Stimulated activated CD8-positive, alpha-beta memory T cell treated with anti-CD3 and anti-CD28 coated beads, Interleukin-4, amount 100 ng/mL, for 24 hours (primary cell): ENCODE data around the gene PAK5.

ENCODE experiments used
- DNase-seq: peaks from one replicate; pipeline ENCODE4 v3.0.0-alpha.2; 2020; ENCODE audit warnings: low read depth

The PAK5 gene

DNA sequence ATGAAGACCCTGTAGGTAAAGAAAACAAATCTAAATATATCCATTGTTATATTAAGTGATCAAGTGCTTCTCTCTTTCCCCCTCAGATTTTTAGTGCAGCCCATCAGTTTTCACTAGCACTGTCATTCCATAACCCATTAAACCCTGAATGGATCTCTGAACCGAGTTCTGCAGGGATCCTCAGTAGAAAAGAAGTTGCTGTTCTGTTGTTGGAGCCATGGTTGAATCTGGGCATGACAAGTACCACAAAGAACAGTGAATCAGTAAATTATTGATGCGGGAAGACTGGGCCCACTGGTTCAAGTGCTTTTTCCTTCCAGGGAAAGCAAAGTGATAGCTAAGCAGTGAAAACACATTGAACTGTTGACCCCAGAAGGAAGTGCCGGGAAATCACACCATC is 264.1 kb downstream of the PAK5 start:
- DNase-seq, result no peak

DNA sequence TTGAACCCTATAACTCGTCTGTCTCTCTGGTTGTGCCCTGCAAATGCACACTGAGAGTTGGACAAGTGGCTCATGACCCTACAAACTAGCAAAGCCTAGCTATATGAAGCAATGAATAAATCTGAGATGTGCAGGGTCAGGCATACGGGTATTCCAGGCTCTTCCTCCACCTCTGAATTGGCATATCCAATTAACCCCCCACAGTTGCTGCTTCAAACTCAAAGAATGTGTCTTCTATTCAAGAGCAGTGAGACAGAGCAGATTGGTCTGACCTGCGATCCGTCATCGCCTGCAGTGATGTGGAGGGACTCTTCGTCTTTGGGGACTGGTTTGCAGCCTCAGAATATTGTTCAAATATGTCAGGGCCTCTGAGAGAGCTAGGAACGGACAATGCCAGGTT is 264.7 kb downstream of the PAK5 start:
- DNase-seq, result no peak

DNA sequence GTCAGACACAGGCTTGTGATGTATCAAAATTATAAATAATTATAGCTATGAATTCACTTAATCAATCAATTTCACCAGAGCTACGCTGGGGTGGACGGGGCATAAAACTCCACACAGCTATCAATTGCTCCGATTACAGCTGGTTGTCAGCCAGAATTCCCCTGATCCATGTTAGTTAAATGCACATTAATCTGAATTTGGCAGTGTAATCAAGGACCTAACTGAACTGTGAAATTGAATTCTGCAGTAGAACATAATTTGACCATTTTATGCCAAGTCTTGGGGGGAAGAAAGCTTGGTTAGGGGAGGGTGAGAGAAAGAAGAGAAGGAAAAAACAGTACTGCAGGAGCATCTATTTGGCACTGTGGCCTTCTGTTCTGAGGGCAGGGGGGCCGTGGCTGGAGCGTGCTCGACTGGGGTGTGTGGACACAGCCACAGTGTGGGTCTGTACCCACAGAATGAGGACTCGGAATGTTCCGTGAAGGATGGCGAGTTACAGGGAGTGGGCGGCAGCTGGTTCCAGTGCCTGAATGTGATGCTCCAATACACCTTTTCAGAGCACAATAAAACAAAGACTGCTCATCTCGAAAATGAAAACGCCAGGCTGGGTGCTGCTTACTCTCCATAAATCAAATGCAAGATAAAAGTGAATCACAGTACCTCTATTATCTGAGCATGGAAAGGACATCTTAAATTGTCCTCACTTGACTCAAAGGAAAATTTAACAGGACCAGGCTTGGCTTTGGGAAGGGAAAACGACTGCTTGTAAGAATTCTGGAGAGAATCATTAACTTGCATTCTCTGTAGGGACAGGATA is 265.3 kb downstream of the PAK5 start:
- no peak for DNase-seq

DNA sequence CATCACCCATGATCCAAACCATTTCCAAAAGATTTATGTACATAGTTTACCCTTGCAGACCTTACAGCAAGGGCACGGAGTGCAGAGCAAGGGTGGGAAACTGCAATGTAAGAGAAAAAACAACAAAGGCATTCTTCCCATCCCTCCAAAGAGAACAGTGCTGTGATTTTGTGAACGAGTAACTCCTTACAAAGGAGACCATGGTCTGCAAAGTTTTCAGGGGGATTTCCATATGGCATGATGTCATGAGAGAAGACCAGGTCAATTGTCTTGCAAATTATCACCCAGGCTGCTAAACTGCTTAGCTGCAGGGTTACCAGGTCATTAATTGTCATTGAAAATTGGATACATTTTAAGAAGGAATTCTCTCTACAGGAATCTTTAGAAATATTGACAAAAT is 266.2 kb downstream of the PAK5 start:
- no peak for DNase-seq

DNA sequence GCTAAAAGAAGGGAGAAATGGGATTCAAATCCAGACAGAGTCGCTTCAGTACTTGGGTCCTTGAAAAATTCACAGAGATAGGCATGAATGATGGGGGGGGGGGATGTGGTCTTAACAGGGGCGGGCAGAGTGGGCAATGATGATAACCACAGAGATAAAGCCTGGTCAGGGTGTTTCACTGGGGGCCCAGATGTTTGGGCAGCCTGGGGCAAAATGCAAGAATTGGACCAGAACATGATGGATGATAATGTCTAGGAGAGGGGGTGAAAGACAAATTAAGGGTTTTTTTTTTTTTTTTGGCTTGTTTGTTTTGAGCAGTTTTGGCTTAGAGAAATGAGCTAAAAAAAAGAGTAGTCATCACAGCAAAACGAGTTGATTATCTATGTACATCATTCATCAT is 267.1 kb downstream of the PAK5 start:
- no peak for DNase-seq

DNA sequence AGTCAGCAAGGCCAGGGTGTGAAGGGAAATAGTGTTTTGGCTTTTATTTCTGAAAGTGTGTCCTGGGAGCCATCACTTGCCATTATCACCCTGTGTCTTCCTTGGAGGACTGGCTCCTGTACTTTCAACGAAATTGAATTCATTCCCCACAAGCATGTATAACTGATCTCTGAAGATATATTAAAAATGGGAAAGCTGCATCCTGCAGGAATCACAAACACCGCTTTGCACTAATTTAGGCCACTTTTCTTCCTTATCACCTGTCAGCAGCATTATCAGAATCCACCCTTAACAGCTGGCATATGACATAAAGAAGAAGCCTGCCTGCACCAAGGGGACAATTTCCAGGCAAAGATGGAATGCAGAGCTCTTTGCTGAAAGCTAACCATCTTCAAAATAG is 268.3 kb downstream of the PAK5 start:
- no peak for DNase-seq

DNA sequence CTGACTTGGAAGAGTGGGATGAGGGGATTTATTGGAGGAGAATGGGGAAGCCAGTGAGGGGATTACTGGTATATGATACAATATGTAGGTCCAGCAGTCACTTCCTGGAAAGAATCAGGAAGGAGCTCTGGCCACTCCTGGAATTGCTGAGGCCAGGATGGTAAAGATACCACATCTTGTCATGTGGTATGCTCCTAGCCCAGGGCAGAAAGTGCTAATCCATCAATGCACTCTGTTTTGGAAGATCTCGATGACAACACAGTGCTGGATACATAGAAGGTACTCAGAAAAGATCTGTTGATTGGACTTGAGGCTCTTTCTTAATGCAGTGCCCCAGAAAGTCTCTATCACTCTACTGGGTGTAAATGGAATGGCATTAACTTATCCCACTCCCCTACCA is 271.9 kb downstream of the PAK5 start:
- DNase-seq, result no peak

DNA sequence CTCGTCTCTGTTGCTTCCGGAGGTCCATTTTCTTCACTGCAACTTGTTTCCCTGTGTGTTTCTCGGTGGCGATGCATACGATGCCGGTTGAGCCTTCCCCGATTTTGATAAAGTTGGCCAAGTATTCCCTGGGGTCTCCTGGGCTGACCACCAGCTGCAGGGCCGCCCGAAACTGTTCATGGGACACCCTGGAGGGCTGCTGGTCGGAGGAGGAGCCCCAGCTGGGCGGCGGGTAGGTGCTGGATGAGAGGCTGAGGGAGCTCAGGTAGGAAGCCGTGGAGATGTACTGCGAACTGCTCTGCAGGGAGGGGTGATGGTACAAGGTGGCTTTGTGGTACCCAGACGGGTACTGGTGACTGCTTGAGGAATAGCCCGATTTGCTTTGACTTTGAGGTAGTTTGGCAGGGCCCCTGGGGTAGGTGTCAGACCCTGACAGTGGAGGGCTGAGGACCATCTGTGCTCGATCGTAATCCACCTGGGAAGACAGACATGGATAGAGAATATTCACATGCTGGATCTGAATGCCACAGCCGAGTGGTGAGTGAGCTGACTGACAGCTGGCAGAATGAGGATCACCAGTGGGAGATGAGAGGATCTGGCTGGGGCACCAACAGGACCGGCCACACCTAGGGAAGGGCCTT is 272.8 kb downstream of the PAK5 start:
- no peak for DNase-seq

DNA sequence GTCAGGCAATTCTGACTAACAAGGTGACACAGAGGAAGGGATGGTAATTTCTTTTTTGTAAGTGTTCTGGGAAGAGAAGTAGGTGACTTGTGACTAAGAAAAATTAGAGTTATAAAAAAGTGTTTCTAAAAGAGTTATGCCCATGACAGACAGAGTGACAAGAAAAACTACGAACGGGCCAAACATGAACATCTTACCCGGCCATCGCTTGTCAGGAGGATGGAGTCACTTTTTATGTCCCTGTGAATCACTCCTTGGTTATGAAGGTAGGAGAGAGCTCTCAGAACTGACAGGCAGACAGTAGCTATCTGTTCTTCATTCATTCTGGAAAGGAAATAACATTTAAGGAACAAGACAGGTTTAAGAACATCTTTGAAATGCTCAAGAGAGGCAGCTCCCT is 281.5 kb downstream of the PAK5 start:
- no peak for DNase-seq

DNA sequence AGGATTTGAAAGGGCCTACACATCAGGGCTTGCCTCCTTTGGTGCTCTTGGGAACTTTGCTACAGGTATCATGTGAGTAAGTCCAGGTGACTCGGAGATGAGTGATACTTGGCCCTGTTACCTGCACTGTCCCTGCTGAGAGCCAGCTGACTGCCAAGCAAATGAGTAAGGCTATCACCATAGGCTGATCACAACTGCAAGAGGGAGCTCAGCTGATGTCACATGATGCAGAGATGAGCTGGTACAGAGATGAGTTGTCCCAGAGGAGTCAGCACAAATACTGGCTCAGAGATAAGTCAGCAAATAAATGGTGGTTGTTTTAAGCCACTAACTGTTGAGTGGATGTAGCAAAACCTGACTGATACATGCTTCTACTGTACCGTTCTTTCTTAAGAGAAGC is 283.1 kb downstream of the PAK5 start:
- DNase-seq, result no peak

DNA sequence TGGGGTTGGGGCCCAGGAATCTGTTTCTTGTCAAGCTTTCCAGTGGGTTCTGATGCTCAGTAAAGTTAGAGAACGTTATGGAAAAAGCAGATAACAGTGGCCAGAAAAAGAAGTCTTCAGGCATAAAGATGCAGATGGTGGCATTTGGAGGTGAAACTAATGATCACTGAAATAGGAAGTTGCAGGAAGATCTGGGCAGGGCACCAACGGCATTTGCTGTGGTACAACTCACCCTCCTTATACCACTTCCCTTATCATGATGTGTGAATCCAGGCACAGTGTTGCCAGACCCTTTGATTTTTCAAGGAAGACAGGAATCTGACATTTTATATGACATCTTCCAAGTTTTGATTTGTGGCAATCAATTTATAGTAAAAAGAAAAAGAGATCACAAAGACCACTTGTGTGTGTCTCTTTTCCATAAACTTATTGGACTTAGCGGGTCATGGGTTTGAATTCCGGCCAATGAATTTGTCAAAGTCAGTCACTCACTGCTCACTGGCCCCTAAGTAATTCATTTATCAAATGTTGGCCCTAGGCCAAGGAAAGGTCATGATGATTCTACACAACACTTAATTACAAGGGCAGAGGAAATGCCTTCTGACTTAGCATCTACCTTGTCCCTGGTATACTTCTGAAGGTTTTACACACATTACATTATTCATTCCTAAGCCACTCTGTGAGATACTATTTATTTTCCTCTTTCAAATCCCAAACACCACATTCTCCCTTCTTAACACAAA is 286.9 kb downstream of the PAK5 start:
- no peak for DNase-seq

DNA sequence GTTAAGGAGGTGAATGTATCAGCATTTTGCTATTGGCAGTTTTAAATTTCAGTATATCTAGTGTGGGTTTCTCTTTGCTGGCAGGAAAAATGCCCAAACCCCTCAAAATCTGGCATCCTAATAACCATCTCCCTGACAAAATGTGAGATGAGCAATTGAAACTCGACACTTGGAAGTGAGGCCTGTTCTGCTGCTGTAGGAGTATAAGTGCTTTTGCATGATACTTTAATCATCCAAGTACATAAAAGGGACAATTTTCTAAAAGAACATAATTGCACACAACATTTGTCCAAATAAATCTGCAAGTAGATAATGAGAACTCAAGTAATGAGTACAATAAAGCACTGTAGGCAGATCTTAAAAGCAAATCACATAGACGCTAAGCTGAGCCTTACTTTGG is 288.0 kb downstream of the PAK5 start:
- DNase-seq, result no peak

DNA sequence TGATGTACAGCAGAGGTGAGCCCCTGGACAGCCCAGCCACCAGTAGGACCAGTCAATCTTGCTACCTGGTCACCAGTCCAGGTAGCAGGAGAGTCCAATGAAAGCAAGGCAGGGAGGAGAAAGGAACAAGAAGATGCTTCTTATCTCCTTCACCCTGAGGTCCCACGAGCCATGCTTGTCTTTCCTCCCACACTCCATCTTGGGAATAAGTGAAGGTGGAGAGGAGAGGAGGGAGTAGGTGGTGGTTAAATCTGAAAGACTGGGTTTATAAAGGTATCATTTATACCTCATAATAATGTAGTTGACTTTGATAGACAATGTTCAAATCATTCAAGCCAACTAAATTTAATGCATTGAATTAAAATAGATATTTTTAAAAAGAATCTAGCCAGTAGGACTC is 288.6 kb downstream of the PAK5 start:
- DNase-seq, result no peak

DNA sequence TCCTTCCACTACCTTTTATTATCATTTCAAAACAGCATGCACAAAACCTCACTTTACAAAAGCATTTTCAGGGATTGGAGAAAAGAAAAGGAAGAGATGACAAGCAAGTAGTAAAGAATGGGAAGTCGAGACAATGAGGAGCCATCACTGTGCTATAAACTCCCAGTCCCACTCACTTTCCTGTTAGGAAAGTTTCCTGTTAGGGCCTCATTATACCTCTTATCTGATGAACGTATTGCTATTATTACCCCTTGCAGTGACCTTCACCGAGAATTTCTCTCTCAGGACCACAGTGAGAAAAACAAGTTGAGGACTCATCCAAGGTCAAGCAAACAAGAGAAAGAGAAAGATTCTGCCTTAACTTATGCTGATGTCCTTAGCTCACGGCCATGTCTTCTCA is 295.7 kb downstream of the PAK5 start:
- DNase-seq, result no peak

DNA sequence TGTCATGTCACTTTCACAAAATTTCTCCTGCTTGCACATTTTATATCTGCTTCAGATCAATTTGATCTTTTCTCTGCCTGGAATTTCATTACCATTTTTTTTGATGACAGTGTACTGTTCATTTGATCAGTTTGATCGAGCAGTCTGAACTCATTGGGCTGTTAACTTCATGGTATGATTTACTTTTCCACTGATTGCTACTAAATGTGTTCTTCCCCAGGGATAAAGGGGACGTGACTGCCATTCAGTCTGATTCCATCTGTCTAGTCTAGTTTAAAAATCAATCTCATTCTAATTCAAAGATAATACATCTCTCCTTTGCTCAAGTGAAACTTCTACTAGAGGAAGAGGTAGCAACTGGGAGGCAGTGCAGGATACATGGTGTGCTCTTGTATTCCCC is 303.4 kb downstream of the PAK5 start:
- DNase-seq, result no peak

DNA sequence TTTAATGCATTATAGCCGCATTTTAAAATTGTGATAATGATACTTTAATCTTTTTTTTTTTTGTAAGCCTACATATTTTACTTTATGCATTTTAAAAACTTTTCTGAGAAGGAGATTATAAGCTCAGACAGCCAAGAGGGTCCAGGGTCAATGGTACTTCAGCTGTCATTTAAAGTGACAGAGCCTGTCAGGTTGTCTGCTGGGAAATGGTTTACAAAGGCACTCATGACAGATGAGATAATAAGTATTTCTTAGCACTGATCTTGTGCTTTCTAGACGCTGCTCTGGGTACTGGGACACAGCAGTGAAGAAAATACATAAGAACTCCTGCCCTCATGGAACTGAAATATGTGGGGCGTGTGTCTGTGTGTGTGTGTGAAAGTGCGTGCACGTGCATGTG is 304.9 kb downstream of the PAK5 start:
- no peak for DNase-seq

DNA sequence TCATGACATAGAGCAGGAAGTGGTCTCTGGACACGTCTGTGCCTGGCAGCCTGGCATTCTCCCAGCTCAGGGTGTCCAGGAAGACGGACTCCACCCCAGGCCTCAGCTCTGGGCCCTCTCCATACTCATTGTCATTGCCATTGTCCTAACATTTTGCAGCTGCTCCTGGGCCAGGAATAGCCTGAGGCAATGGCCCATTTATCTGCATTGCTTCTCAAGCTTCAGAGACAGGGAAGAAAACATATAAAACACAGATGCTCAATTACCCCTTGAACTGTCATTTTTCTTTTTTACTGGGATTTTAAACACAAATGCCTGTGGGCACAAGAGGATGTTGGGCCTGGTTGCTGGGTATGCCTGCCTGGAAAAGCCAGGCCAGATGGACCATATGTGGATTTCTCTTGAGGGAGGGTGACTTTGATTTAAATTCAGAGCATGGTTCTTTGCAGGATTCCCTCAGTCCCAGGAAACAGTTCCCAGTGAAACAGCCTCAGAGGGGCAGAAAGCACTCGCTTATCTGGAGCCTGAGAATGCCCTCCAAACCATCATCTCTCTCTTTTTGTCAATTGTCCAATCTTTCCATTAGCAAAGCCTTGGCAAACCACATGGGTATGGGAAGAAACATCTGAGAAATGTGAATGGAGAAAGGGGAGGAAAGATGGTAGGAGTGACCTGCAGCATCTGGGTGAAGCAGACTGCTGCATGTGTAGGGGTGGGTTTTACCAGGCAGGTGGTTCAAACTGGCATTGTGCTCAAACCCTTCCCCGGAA is 306.6 kb downstream of the PAK5 start:
- no peak for DNase-seq

DNA sequence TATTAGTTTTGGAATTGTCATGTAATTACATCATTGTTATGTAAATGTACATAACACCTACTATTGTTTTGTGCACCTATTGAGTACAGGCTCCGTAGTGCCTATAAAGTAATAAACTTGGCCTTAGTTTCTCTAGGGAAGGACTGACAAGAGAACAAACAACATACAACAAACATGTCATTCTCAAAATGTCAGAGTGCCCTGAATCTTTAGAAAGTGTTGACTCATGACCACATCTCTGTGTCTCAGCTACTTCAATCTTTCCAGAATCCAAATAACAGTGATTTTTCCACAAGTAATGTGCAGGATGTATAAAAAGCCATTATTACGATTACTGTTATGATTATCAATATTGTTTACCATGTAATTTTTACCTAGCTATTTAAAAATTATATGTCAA is 307.3 kb downstream of the PAK5 start:
- DNase-seq, result no peak

DNA sequence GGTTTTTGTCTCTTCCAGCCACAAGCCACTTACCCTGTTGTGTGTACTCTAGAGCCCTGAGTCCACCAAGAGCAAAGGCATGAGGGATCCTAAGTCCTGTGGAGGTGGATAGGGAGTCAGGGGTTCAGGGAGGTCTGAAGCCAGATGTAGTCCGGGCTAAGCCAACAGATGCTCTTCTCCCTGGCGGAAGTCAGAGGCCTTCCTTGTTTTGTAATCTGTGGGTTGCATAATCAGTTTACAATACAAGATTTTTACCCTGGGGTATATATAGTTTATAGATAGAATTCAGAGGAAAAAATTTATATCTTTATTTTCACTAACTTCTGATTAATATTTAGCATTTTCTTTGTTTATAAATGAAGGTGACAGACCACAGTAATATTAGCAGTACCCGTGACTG is 315.2 kb downstream of the PAK5 start:
- DNase-seq, result no peak

DNA sequence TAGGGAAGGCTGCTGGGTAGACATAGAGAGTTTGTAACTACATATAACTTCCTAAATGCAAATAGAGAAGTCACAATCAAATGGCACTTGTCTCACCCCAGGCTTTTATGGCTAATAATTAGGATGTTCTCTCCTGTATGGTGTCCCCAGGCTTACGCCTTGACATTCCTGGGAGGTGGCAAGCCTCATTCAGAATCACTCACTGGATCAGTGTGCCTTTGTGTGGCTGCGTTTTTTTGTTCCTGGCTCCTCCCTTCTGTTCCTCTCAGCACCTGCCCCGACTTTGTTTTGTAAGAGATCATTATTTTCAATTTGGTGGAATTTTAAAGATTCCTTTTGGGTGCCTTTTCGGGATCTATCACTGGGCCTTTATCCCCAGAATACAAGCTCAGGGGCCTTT is 318.8 kb downstream of the PAK5 start:
- DNase-seq, result no peak

DNA sequence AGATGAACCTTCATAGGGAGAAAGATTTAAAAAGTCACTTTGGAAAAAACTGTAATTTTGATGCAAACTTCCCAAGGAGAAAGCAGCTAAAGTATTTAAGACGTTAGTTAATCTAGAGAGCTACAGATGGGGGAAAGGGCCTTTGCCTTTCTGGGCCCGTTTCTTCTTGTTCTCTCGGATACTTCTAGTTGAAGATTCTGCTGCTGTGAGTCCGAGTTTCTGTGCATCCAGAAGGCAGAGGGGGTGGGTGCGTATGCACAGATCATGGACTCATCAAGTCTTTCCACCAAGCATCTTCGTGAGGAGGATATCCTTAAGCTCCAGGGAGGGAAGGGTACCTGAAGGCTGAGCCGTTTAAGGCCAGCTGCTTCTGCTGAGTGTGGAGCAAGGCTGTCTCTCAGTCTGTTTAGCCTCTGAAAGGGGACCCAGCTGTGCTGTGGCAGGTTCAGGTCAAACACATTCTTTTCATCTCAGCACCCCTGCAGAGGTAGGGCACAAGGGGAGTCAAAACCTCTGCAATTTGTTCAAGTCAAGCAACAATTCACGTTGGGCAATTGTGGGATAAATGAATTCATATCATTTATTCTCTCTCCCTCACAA is 320.2 kb downstream of the PAK5 start:
- DNase-seq, result no peak
